ENCODE measurements around the gene JARID2. TPM values are rescaled to one million over a fixed set of nuclear protein-coding genes. Genes with fewer than 3 reads are reported as not detected.

Gene JARID2
- polyA plus RNA-seq, 1 donor from 2014 or later, result 25.5 TPM

GRCh38 chr6:15395087-15395486 lies 149.2 kb downstream of the JARID2 start:
- no peaks in the 10 kb centered on the region for H4K20me1 ChIP-seq (ENCODE audit: insufficient read depth)
- H3K9me2 ChIP-seq (ENCODE audit: insufficient read depth, low read length), result no peaks in the 10 kb centered on the region
- no peak overlapping the region for H3K4me3 ChIP-seq (ENCODE audit: low read length)
- no peaks in the 10 kb centered on the region for H3K36me3 ChIP-seq (ENCODE audit: insufficient read depth, low read length)
- no peak overlapping the region for H3K9ac ChIP-seq (ENCODE audit: low read length)
- H3F3A ChIP-seq (ENCODE audit: insufficient read depth, low read length, poor library complexity, severe bottlenecking), result no peaks in the 10 kb centered on the region
- peaks cover 71% of the 10 kb centered on the region for H3K79me2 ChIP-seq (replicated peaks; ENCODE audit: insufficient read depth, low read length)
- TF ChIP-seq SMC3 (conservative IDR thresholded peaks at IDR 0.05; ENCODE audit: poor library complexity) (no peak), EP300 (conservative IDR thresholded peaks at IDR 0.05; ENCODE audit: poor library complexity, severe bottlenecking) (no peak), POLR2AphosphoS5 (IDR thresholded peaks at IDR 0.05) (no peak), RAD21 (conservative IDR thresholded peaks at IDR 0.05) (no peak), EZH2 (IDR thresholded peaks at IDR 0.05; ENCODE audit: borderline replicate concordance, insufficient read depth, low read length, poor library complexity, severe bottlenecking) (no peak)
- TF ChIP-seq, protein P1, sequence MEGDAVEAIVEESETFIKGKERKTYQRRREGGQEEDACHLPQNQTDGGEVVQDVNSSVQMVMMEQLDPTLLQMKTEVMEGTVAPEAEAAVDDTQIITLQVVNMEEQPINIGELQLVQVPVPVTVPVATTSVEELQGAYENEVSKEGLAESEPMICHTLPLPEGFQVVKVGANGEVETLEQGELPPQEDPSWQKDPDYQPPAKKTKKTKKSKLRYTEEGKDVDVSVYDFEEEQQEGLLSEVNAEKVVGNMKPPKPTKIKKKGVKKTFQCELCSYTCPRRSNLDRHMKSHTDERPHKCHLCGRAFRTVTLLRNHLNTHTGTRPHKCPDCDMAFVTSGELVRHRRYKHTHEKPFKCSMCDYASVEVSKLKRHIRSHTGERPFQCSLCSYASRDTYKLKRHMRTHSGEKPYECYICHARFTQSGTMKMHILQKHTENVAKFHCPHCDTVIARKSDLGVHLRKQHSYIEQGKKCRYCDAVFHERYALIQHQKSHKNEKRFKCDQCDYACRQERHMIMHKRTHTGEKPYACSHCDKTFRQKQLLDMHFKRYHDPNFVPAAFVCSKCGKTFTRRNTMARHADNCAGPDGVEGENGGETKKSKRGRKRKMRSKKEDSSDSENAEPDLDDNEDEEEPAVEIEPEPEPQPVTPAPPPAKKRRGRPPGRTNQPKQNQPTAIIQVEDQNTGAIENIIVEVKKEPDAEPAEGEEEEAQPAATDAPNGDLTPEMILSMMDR (IDR thresholded peaks at IDR 0.05; ENCODE audit: poor library complexity, severe bottlenecking), result no peak
- TF ChIP-seq, protein P2, sequence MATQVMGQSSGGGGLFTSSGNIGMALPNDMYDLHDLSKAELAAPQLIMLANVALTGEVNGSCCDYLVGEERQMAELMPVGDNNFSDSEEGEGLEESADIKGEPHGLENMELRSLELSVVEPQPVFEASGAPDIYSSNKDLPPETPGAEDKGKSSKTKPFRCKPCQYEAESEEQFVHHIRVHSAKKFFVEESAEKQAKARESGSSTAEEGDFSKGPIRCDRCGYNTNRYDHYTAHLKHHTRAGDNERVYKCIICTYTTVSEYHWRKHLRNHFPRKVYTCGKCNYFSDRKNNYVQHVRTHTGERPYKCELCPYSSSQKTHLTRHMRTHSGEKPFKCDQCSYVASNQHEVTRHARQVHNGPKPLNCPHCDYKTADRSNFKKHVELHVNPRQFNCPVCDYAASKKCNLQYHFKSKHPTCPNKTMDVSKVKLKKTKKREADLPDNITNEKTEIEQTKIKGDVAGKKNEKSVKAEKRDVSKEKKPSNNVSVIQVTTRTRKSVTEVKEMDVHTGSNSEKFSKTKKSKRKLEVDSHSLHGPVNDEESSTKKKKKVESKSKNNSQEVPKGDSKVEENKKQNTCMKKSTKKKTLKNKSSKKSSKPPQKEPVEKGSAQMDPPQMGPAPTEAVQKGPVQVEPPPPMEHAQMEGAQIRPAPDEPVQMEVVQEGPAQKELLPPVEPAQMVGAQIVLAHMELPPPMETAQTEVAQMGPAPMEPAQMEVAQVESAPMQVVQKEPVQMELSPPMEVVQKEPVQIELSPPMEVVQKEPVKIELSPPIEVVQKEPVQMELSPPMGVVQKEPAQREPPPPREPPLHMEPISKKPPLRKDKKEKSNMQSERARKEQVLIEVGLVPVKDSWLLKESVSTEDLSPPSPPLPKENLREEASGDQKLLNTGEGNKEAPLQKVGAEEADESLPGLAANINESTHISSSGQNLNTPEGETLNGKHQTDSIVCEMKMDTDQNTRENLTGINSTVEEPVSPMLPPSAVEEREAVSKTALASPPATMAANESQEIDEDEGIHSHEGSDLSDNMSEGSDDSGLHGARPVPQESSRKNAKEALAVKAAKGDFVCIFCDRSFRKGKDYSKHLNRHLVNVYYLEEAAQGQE (IDR thresholded peaks at IDR 0.05; ENCODE audit: borderline replicate concordance), result no peak
- no peaks in the 10 kb centered on the region for H3K27me3 ChIP-seq (ENCODE audit: insufficient read depth, low read depth, low read length)
- H3K27ac ChIP-seq (ENCODE audit: low read length), result no peak overlapping the region
- H2AFZ ChIP-seq (ENCODE audit: low read depth, low read length), result no peak overlapping the region
- no peak overlapping the region for H3K4me2 ChIP-seq (ENCODE audit: low read length)
- H3K9me3 ChIP-seq (ENCODE audit: low read length), result no peaks in the 10 kb centered on the region

GRCh38 chr6:15396808-15397207 lies 150.9 kb downstream of the JARID2 start:
- Histone ChIP-seq H4K20me1 (ENCODE audit: insufficient read depth) (no peaks in the 10 kb centered on the region), H3K79me2 (replicated peaks; ENCODE audit: insufficient read depth, low read length) (peaks cover 68% of the 10 kb centered on the region), H3K9me3 (ENCODE audit: low read length) (no peaks in the 10 kb centered on the region)

More at GRCh38 chr6:15396808-15397207, 150.9 kb downstream of the JARID2 start:
- Histone ChIP-seq H3K36me3 (ENCODE audit: insufficient read depth, low read length) (no peaks in the 10 kb centered on the region), H3K4me3 (ENCODE audit: low read length) (no peak overlapping the region), H2AFZ (ENCODE audit: low read depth, low read length) (no peak overlapping the region), H3K9me2 (ENCODE audit: insufficient read depth, low read length) (no peaks in the 10 kb centered on the region), H3F3A (ENCODE audit: insufficient read depth, low read length, poor library complexity, severe bottlenecking) (no peaks in the 10 kb centered on the region), H3K27ac (ENCODE audit: low read length) (no peak overlapping the region), H3K4me2 (ENCODE audit: low read length) (no peak overlapping the region), H3K9ac (ENCODE audit: low read length) (no peak overlapping the region), H3K27me3 (ENCODE audit: insufficient read depth, low read depth, low read length) (no peaks in the 10 kb centered on the region)
- TF ChIP-seq, protein P2 (IDR thresholded peaks at IDR 0.05; ENCODE audit: borderline replicate concordance), result no peak
- no peak for TF ChIP-seq EP300 (conservative IDR thresholded peaks at IDR 0.05; ENCODE audit: poor library complexity, severe bottlenecking)
- no peak for TF ChIP-seq RAD21 (conservative IDR thresholded peaks at IDR 0.05)
- TF ChIP-seq EZH2 (IDR thresholded peaks at IDR 0.05; ENCODE audit: borderline replicate concordance, insufficient read depth, low read length, poor library complexity, severe bottlenecking), result no peak
- no peak for TF ChIP-seq TAF1 (IDR thresholded peaks at IDR 0.05; ENCODE audit: low read depth)
- no peak for TF ChIP-seq POLR2AphosphoS5 (IDR thresholded peaks at IDR 0.05)
- TF ChIP-seq SMC3 (conservative IDR thresholded peaks at IDR 0.05; ENCODE audit: poor library complexity), result no peak
